Adrenal gland (tissue), 12 donors: ENCODE results near the gene DUSP1. TPM values are rescaled to one million over a fixed set of nuclear protein-coding genes. Genes with fewer than 3 reads are reported as not detected.

Experiments
- DNase-seq, 7 donors: peaks; one replicate each; pipeline ENCODE4 v3.0.0-alpha.2; 2019 to 2020
- H3K27ac ChIP-seq, 5 donors: fragments of 200-600 bp; sonication (generic) in 4 of 5; 1 replicate in 3 of 5; 2 replicates in 2 of 5; pipeline versions ENCODE4 v1.5.1 to v1.8.0; 2016 to 2020; ENCODE audit warnings: mild to moderate bottlenecking in 1 of 5
- H3K27me3 ChIP-seq: fragments of 200-600 bp; 2 replicates; pipeline ENCODE4 v1.8.0; 2021
- H3K36me3 ChIP-seq, 2 donors: fragments of 200-600 bp; replicated peaks in 1 of 2; 1 replicate in 1 of 2; 2 replicates in 1 of 2; pipeline versions ENCODE4 v1.5.1 to v1.8.0; 2018 to 2022
- H3K4me1 ChIP-seq, 2 donors: fragments of 200-600 bp; replicated peaks in 1 of 2; 1 replicate in 1 of 2; 2 replicates in 1 of 2; pipeline versions ENCODE4 v1.5.1 to v1.8.0; 2018 to 2021
- H3K4me3 ChIP-seq, 4 donors: fragments of 200-600 bp; sonication (generic) in 3 of 4; one replicate each; pipeline ENCODE4 v1.5.1; 2016 to 2018
- H3K9me3 ChIP-seq, 3 donors: fragments of 200-600 bp; sonication (generic) in 1 of 3; replicated peaks in 1 of 3; 1 replicate in 2 of 3; 2 replicates in 1 of 3; pipeline versions ENCODE4 v1.5.1 to v1.8.0; 2016 to 2021
- POLR2A ChIP-seq, 2 donors: fragments of 450-650 bp; IDR thresholded peaks; one replicate each; pipeline ENCODE4 v1.6.1; 2017; ENCODE audit warnings: antibody characterized with exemption in 2 of 2, mild to moderate bottlenecking in 2 of 2, moderate library complexity in 1 of 2
- WGBS, 4 donors: extraction: QIAGEN DNeasy Blood & Tissue Kit in 2 of 4; methylation state at CpG; one replicate each; pipeline versions ENCODE4 v1.1.5 to v1.1.7; 2013 to 2017; 5-methylcytosine and 5-hydroxymethylcytosine counted together
- intact Hi-C, 2 donors: fragments of 100-400 bp; cut with DNase I; formaldehyde crosslinking; loops; one replicate each; pipeline versions ENCODE4 v1.14.1 to v1.15.0; 2022 to 2023
- polyA plus RNA-seq, 3 donors: library from polyadenylated mRNA; stranded (reverse); fragments of 200-250 nt in 2 of 3; fragments of 350-450 nt in 1 of 3; fragmentation: Illumina TruSeq in 1 of 3; extraction: RNeasy Lipid Tissue Mini Kit (QIAGEN cat#74804) in 1 of 3; gene quantifications; one replicate each; pipeline ENCODE4 v1.2.3, GENCODE V29; 2013 to 2014
- total RNA-seq, 9 donors: library from RNA; depleted of rRNA in 4 of 9; stranded (reverse); fragments of >200 nt in 4 of 9; fragments of 120-200 nt in 1 of 9; fragmentation: NEBNext Ultra II Directional in 1 of 9; extraction: Animal tissue kit (Norgen Biotek cat#: 25700) in 1 of 9; gene quantifications; one replicate each; pipeline versions ENCODE4 v1.1.0 to v1.2.4, GENCODE V29; 2013 to 2023
- TF ChIP-seq, protein P1 (sequence below), 6 experiments: fragments of 450-650 bp in 4 of 6; fragments of 200-600 bp in 2 of 6; sonication (generic) in 1 of 6; IDR thresholded peaks; 1 replicate in 5 of 6; 2 replicates in 1 of 6; pipeline versions ENCODE4 v1.5.1 to v1.8.0; 2016 to 2021; ENCODE audit warnings: antibody characterized with exemption in 6 of 6, mild to moderate bottlenecking in 2 of 6, moderate library complexity in 1 of 6
- donor health status: healthy with polysubstance abuse.
- donor health status: Bipolar disorder and iron deficiency.
- donor health status: DM: yes; HTN: yes; CAD: no.
- donor health status: DM: no; HTN: no; CAD: no.
- donor health status: DM: no; HTN: no; CAD: no.
- donor health status: DM: yes; HTN: yes; CAD: no.

Gene DUSP1
- total and polyA plus RNA-seq, 12 donors, result 59.5 to 603 (median 260) TPM

DNA sequence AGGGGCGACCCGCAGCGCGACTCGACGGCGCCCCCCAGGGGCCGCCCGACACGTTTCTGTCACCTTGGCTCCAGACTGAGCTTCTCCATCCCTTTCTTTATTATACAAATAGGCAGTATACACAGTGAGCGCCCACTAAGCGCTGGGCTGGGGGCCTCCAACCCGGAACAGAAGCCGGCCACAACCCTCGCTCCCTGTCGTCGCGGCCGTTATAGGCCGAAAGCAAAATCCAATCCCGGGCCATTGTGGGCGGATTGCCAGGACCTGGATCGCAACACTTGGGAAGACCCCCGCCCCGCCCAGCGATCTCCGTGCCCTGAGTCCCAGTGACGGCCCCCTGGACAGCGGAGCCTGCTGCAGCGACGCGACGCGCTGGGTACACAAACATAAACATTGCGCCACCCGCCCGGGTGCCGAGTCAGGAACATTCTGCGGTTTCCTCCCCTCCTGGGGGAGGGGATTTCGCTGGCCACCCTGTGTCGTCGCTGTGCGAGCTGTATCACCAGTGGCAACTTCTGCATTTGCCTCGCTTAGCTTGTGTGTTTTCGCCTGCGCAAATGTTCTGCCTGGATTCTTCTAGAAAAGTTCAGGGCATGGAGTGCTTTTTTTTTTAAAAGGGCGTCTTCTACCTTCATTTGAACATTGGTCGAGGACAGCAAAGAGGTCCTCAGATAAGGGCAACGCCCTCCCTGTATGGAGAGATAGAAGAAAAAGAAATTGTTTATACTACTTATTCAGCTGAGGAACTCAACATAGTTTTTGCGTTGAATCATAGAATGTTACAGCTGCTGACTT is 1.3 kb upstream of the DUSP1 start:
- 32 to 41% (median 36%) methylated on average over 21 to 50 of the region's 50 CpGs for WGBS, 4 donors
- intact Hi-C loops, result loop anchor here (5.0 to 10.0 kb wide), 2 partner anchors 95 to 132 kb away; no protein-coding TSS in a partner anchor
- peak; percentile 79 to 94 (median 86) for DNase-seq
- H3K9me3 ChIP-seq, result no peaks in the 10 kb centered on the region
- H3K36me3 ChIP-seq, result peaks cover 0 to 27% of the 10 kb centered on the region in 2 donors
- peaks cover 36 to 65% of the 10 kb centered on the region in 2 donors for H3K4me1 ChIP-seq
- peak overlapping the region in 1 of 4 donors; percentile 48 for H3K4me3 ChIP-seq
- H3K27me3 ChIP-seq, result no peaks in the 10 kb centered on the region
- TF ChIP-seq, protein P1, sequence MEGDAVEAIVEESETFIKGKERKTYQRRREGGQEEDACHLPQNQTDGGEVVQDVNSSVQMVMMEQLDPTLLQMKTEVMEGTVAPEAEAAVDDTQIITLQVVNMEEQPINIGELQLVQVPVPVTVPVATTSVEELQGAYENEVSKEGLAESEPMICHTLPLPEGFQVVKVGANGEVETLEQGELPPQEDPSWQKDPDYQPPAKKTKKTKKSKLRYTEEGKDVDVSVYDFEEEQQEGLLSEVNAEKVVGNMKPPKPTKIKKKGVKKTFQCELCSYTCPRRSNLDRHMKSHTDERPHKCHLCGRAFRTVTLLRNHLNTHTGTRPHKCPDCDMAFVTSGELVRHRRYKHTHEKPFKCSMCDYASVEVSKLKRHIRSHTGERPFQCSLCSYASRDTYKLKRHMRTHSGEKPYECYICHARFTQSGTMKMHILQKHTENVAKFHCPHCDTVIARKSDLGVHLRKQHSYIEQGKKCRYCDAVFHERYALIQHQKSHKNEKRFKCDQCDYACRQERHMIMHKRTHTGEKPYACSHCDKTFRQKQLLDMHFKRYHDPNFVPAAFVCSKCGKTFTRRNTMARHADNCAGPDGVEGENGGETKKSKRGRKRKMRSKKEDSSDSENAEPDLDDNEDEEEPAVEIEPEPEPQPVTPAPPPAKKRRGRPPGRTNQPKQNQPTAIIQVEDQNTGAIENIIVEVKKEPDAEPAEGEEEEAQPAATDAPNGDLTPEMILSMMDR (IDR thresholded peaks at IDR 0.05), result peak in 5 of 6 experiments; percentile 46 to 81 (median 71)
- peak in 1 of 2 donors; percentile 32 for TF ChIP-seq POLR2A (IDR thresholded peaks at IDR 0.05)
- peak overlapping the region; percentile 97 to 100 (median 99) for H3K27ac ChIP-seq

GRCh38 chr5:172771439-172772111 is 580 bp upstream of the DUSP1 start:
- H3K4me1 ChIP-seq, result peaks cover 43 to 66% of the 10 kb centered on the region in 2 donors
- H3K27ac ChIP-seq, result peak overlapping the region; percentile 97 to 100 (median 99)
- H3K27me3 ChIP-seq, result no peaks in the 10 kb centered on the region
- intact Hi-C loops, result loop anchor here (5.0 to 10.0 kb wide), 2 partner anchors 96 to 133 kb away; no protein-coding TSS in a partner anchor
- no peaks in the 10 kb centered on the region for H3K9me3 ChIP-seq
- DNase-seq, result no peak
- H3K4me3 ChIP-seq, result peak overlapping the region in 1 of 4 donors; percentile 48
- no peak for TF ChIP-seq POLR2A (IDR thresholded peaks at IDR 0.05)
- TF ChIP-seq, protein P1 (IDR thresholded peaks at IDR 0.05), result no peak
- H3K36me3 ChIP-seq, result peaks cover 0 to 27% of the 10 kb centered on the region in 2 donors
- 2 to 3% (median 3%) methylated on average over 21 to 40 of the region's 40 CpGs for whole genome bisulfite sequencing, 4 donors

DNA sequence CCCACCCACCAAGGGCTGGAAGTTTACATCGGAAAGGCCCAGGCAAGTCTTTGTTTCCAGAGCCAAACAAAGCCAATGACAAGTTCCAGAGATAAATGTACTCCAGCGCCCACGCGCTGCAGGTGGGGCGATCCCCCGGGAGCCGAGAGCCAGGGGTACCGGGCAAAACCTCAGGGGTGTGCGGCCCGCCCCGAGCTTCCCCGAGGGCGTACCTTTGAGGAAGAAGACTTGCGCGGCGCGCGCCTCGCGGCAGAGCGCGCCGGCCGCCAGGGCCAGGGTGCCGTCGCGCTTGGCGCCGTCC is 671 bp downstream of the DUSP1 start:
- peak in 2 of 7 donors; percentile 65 to 82 for DNase-seq
- intact Hi-C loops, result loop anchor here (5.0 to 10.0 kb wide), 2 partner anchors 97 to 134 kb away; no protein-coding TSS in a partner anchor
- H3K4me1 ChIP-seq, result peaks cover 50 to 78% of the 10 kb centered on the region in 2 donors

More for the DNA sequence above, 671 bp downstream of the DUSP1 start:
- Histone ChIP-seq H3K36me3 (peaks cover 0 to 27% of the 10 kb centered on the region in 2 donors), H3K27me3 (no peaks in the 10 kb centered on the region), H3K9me3 (no peaks in the 10 kb centered on the region), H3K4me3 (peak overlapping the region; percentile 18 to 90 (median 54)), H3K27ac (peak overlapping the region; percentile 99 to 100 (median 99))
- whole genome bisulfite sequencing, 4 donors, result 0 to 2% (median 0%) methylated on average over 1 to 29 of the region's 29 CpGs
- TF ChIP-seq, protein P1 (IDR thresholded peaks at IDR 0.05), result no peak
- no peak for TF ChIP-seq POLR2A (IDR thresholded peaks at IDR 0.05)
